ENCODE data around the gene TAF1A.

TAF1A gene

GRCh38 chr1:222529916-222530315 is 59.8 kb downstream of the TAF1A start:
- DNase-seq = no peak

- DNase-seq = no peak
Observed at GRCh38 chr1:222529181-222529580, 60.6 kb downstream of the TAF1A start.

DNA sequence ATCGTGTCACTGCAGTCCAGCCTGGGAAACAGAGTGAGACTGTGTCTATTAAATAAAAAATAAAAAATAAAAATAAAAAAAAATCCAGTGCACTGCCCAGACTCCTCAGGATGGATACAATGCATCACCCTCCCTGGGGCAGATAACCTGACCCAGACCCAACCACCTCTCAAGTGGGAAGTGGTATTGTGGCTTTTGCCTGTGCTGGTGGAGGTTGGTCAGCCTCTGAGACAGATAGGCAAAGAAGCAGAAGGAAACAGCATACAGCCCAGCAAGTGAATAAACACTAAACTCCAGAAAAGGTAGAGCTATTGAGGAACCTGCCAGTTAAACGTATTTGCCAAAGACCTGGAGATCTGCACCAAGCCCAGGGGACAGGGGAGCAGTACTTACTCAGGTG is 63.8 kb downstream of the TAF1A start:
- DNase-seq = no peak

GRCh38 chr1:222523852-222524251 is 65.9 kb downstream of the TAF1A start:
- DNase-seq = no peak

DNA sequence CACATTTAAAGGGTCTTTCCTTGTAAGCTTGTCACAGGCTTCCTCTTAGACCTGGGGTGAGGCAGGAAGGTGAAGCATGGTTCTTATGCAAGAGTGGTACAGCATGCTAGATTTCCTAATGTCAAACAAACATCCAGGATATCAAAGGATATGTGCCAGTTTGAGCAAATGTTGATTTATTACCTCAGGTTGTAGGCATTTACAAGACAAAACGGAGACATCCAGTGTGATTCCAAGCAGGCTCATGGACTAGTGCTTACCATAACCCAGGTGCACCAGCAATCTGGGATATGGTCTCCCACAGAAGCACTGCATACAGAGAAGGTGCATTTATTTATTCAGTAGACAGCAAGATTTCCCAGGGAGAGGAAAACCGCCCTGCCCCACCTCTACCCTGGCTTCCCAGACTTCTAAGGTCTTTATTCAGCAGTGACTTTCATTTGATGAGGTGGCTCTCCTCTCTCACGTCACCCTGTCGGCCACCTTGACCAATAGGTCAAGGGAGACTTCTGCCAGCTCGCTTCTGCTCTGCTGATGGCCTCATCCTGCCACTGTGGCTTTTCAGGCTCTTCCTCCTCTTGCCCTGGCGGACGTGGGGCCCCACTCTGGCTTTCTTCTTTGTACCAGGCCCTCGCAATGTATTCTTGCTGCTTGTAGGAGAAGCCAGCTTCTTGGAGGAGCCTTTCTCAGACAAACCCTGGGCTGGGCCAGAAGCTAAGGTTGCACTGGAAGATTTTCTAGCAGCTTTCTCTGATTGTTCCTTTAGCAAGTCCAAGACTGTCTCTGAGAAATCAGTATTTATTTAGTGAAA is 67.4 kb downstream of the TAF1A start:
- DNase-seq = no peak

DNA sequence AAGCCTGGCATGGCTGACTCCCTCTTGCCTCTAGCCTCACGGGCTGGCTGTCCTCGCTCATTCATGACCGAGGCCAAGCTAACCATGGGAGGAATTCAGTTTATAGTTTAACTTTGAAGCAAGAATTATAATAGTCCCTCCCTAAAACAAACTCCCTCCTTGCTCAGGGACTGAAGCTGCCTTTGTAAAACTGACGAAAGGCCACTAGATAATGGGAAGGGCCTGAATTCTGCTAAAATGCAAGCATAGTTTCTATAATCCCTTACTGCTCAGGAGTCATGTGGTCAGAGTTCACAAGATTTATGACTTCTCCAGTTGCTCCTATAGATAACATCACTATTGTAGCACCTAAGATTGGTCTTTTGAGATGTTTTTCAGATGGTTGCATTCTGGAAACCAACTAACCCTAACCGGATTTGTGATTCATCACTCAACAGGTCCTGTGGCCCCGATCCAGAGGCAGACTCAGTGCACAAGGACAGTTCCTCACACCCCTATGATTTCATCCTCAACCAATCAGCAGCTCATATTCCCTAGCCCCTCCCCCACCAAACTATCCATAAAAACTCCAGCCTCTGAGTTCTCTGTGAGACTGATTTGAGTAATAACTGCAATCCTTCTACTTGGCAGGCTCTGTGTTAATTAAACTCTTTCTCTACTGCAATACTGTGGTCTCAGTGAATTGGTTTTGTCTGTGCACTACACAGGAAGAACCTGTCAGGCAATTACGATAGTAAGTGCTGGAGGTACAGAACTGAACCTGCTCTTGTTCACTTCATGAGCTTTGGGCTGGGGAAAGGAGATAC is 68.2 kb downstream of the TAF1A start:
- DNase-seq = no peak
